Right ventricle myocardium superior (tissue), 1 donor: ENCODE results near the gene FILIP1L. TPM values are rescaled to one million over a fixed set of nuclear protein-coding genes. Genes with fewer than 3 reads are reported as not detected.
A peak's percentile ranks its signal among the peaks of the same experiment; 100 is the strongest.

ENCODE experiments used
- ATAC-seq: fragments of 200-7000 bp; cut with Tn5 transposase; one replicate; pipeline ENCODE4 v1.9.1; 2020; ENCODE audit warnings: mild to moderate bottlenecking; ENCODE audit not compliant: poor library complexity
- DNase-seq: peaks from one replicate; pipeline ENCODE4 v3.0.0-alpha.2; 2020
- intact Hi-C: fragments of 100-400 bp; cut with DNase I; formaldehyde crosslinking; loops from one replicate; pipeline ENCODE4 v1.11.2; 2022
- total RNA-seq: library from RNA; stranded (reverse); fragmentation: NEBNext Ultra II Directional; extraction: Animal tissue kit (Norgen Biotek cat#: 25700); gene quantifications from one replicate; pipeline ENCODE4 v1.2.1, GENCODE V29; 2021
- donor health status: DM: no; HTN: yes; CAD: no; lungs with severe emphysema.

The FILIP1L gene
- total RNA-seq, 1 donor from 2014 or later: 39.3 TPM

GRCh38 chr3:99925584-99926230 lies 188.6 kb downstream of the FILIP1L start:
- DNase-seq: peak; percentile 38
- peak; percentile 62 for ATAC-seq
- intact Hi-C loops: no loop called here

GRCh38 chr3:99923873-99924272 lies 190.4 kb downstream of the FILIP1L start:
- intact Hi-C loops: no loop called here
- no peak for ATAC-seq
- no peak for DNase-seq

DNA sequence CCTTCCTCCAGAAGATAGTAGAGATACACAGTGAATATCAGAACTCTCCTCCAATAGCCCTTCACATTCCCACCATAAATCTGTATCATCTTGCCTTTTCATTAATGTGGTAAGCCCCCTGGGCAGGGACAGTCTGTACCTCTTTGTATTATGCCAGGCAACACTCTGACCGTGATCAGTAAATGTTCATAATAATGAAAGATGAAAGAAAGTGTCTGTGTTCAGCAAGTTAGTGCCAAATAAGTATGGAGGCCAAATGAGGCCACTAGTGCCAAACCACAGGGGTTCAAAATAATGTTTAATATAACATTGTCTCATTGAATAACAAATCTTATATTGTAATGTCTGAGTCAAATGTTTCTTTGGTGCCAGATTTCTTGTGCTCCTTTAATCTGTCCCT lies 192.3 kb downstream of the FILIP1L start:
- ATAC-seq (no peak), DNase-seq (no peak)
- intact Hi-C loops: no loop called here

DNA sequence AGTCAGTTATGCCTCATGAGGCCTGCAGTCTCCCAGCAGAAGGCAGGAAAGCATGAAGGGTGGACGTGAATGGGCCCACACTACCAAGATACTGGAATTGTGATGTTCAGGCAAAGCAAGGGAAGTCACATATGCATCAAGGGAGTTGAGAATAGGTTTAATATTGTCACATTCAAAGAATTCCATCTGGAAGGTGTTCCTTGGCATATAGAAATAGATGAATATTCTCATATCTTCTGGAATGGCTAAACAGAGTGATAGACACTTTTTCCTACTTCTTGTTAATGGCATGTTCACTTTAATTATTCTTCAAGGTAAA lies 193.0 kb downstream of the FILIP1L start:
- intact Hi-C loops: no loop called here
- DNase-seq (no peak), ATAC-seq (no peak)

- intact Hi-C loops: no loop called here
- ATAC-seq (peak; percentile 88), DNase-seq (peak; percentile 82)
Observed at GRCh38 chr3:99920481-99921376, 193.6 kb downstream of the FILIP1L start.

DNA sequence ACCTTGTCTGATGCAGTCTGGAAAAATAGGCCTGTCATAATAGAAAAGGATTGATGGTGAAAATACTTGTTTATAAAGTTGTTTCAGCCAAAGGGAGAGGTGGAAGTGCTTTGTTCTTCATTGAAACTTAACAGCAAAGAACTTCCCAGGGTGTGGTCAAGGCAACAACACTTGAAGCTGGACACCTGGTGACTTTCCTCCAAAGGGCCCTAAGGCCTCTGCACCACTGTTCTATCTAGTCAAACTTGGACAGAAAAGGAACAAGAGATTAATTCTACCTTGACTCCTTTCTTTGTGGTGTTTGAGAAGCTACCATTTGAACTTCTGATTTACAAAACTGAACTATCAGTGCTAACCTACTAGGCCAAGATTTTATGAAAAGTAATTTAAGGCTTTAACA lies 194.6 kb downstream of the FILIP1L start:
- DNase-seq (no peak), ATAC-seq (no peak)
- intact Hi-C loops: no loop called here

- ATAC-seq: no peak
- intact Hi-C loops: no loop called here
- no peak for DNase-seq
Observed at GRCh38 chr3:99918715-99919114, 195.6 kb downstream of the FILIP1L start.

GRCh38 chr3:99915906-99916432 lies 198.3 kb downstream of the FILIP1L start:
- DNase-seq: no peak
- no peak for ATAC-seq
- intact Hi-C loops: no loop called here

DNA sequence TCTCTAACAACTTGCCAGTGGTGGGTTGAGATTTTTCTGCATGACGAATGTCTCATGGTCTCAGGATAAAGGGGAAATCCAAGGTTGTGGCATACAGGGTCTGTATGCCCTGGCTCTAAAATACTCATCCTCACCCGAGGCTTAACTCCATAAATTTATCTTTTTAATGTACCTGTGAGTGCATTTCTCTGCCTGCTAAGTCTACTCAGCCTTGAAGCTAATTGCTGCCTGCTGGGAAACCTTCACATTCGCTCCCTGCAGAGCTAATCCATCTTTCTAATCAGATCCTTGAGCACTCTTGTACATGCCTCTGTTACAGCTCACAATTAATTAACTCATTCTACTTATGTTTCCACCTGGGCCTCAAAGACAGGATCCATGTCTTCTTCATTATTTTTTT lies 202.9 kb downstream of the FILIP1L start:
- no peak for DNase-seq
- ATAC-seq: no peak
- intact Hi-C loops: no loop called here

GRCh38 chr3:99910752-99911290 lies 203.5 kb downstream of the FILIP1L start:
- intact Hi-C loops: no loop called here
- ATAC-seq (peak; percentile 36), DNase-seq (no peak)

DNA sequence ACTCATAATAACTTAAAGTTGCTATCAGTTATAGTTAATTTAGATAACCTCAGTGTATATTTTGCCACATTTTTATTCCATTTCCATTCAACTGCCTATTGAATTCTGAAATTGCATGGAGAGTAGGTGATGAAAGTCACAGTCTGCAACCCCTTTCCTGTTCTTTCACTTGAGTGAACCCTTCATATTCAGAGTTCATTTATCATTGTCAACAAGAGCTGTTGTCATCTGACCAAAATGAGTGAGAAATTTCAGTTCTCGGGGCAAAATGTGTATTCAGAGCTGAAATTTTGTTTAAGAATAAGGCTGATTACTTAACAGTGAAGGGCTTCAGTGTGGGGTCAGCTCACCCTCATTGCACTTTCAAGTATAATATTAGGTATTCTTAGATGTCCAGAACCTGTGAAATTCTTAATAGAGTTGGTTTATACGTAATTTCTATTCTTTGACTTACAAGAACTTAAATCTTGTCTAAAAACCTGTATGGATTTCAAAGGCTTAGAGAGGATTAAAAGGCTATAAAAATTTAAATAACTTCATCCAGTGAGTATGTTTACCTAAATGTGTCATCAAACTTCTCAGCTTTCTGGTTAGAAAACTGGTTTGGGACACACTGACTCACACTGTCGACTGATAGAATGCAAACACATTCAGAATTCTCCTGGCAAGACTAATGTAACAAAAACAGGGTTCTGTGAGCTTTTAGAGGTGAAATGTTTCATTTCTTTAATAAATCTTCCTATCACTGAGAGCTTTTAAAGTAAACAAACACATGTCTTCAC lies 204.4 kb downstream of the FILIP1L start:
- intact Hi-C loops: no loop called here
- ATAC-seq (no peak), DNase-seq (no peak)

DNA sequence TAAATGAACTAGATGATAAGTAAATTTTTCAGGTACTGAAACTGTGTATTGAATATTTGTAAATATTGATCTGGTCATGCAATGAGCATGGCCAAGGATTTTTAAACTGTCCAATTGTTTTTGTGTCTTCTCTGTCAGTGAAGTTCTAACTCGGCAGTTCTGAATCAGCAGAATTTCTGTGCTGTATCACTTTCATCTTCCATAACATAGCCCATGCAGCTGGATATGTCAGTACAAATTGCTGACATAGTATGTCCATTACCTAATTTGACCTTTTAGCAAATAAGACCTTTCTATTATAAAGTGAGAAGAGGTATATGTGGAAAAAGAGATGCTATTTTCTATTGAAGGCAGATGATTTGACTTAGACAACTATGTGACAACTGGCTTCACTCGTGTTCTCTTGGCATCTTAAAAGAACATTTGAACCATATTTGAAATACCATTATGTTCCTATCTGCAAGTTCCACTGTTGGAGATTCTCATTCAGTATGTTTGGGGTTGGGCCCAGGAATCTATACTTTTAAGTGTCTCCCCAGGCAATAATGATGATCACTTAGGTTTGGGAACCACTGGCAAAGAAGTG lies 206.2 kb downstream of the FILIP1L start:
- ATAC-seq: no peak
- intact Hi-C loops: no loop called here
- no peak for DNase-seq

- ATAC-seq: no peak
- DNase-seq: no peak
- intact Hi-C loops: no loop called here
Observed at GRCh38 chr3:99903869-99904268, 210.4 kb downstream of the FILIP1L start.

GRCh38 chr3:99902091-99902490 lies 212.2 kb downstream of the FILIP1L start:
- intact Hi-C loops: no loop called here
- ATAC-seq: no peak
- no peak for DNase-seq

DNA sequence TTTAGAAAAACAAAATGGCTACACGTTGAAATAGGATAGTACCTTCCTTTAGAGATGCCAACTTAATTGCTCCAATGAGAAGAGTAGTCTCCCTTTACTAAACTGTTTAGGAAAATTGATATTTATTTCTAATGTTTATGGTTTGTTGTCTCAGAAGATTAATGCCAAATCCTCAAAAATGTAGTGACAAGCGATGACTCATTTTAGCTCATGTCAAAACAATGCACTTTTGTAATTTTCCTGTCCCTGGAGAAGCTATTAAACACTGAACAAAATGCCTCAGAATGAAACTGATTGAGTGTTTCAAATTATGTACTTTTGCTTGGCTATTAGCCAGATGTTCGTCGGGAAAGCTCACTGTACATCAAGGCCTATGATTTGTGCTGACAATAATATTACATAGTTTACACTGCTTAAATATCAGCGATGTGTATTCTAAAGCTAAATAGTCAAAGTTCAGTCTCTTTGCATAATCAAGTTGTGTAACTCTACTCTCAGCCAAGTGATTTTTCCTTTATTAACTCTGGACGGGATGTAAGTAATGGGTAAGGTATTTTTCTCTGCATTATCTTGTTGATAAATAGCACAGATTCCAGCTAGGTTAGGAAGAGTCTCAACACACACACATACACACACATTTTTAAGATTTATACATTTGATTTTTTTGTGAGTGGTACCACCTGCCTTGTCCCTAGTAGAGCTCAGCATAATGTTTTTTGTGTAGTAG lies 212.9 kb downstream of the FILIP1L start:
- DNase-seq (no peak), ATAC-seq (peak; percentile 75)
- intact Hi-C loops: no loop called here

- intact Hi-C loops: no loop called here
- DNase-seq (no peak), ATAC-seq (no peak)
Observed at GRCh38 chr3:99900248-99900647, 214.1 kb downstream of the FILIP1L start.

DNA sequence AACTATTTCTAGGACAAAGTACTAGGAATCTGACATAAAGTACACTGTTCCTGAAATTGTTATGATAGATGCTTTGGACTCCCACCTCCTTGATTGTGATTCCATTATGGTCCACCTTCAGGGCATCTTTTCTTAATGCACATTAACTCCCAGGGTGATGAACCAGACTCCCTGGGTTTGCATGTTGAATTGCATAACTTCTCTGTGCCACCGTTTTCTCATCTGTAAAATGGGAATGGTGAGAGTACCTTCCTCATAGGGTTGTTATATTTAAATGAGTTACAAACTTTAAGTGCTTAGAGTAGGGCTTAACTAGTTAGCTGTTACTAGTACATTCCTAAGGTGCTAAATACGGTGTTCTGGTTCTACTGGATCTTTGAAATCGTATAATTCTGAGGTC lies 214.7 kb downstream of the FILIP1L start:
- no peak for DNase-seq
- intact Hi-C loops: no loop called here
- no peak for ATAC-seq

DNA sequence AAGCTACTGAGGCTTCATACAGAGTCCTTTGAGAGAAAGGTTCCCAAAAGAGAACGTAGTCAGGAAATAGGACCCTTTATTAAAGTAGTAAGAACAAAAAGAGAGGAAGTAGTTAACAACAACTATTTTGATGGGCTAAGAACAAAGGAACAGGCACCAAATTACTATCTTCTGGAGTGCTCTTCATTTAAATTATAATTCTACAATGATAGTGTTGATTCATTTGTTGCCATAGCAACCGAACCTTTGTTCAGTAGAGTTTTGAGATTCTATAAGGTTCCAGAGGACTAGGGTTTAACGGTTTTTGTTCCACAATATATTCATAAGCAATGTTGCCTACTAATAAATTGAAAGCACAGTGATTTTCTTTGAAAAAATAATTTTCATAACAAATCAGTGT lies 217.8 kb downstream of the FILIP1L start:
- no peak for ATAC-seq

More for the DNA sequence above, 217.8 kb downstream of the FILIP1L start:
- intact Hi-C loops: no loop called here
- DNase-seq: no peak
